Sigmoid colon (tissue), 4 donors: ENCODE data around the gene MYO18B.

Source experiments
- CTCF ChIP-seq, 4 experiments: fragments of 450-650 bp in 3 of 4; fragments of 200-600 bp in 1 of 4; IDR thresholded peaks; one replicate each; pipeline ENCODE4 v1.5.1; 2016 to 2019; ENCODE audit warnings: antibody characterized with exemption in 4 of 4, mild to moderate bottlenecking in 3 of 4, moderate library complexity in 2 of 4
- EP300 ChIP-seq, 4 donors: sonication (generic); formaldehyde crosslinking; IDR thresholded peaks; one replicate each; pipeline ENCODE4 v1.6.1; 2017; ENCODE audit warnings: antibody characterized with exemption in 4 of 4
- POLR2A ChIP-seq, 2 donors: fragments of 450-650 bp; IDR thresholded peaks; one replicate each; pipeline ENCODE4 v1.6.1; 2016; ENCODE audit warnings: antibody characterized with exemption in 2 of 2, mild to moderate bottlenecking in 2 of 2, moderate library complexity in 2 of 2
- POLR2AphosphoS5 ChIP-seq, 4 donors: sonication (generic); formaldehyde crosslinking; IDR thresholded peaks; one replicate each; pipeline ENCODE4 v1.6.1; 2017; ENCODE audit warnings: antibody characterized with exemption in 4 of 4

GRCh38 chr22:25728071-25728470, 13.9 kb upstream of the MYO18B start:
- no peak for TF ChIP-seq CTCF (IDR thresholded peaks at IDR 0.05)
- TF ChIP-seq POLR2AphosphoS5 (IDR thresholded peaks at IDR 0.05) = no peak
- TF ChIP-seq POLR2A (IDR thresholded peaks at IDR 0.05) = no peak
- TF ChIP-seq EP300 (IDR thresholded peaks at IDR 0.05) = no peak
